ENCODE results near the gene FOSL2. TPM values are rescaled to one million over a fixed set of nuclear protein-coding genes. Genes with fewer than 3 reads are reported as not detected.
A peak's percentile ranks its signal among the peaks of the same experiment; 100 is the strongest.
"Not testable (repeated sequence)": the region's sequence is repeated elsewhere in the genome, so short reads cannot be mapped to it uniquely, and the experiment has no call there.

Gene FOSL2
- total RNA-seq, 2 donors from 2014 or later = 176 to 248 TPM

DNA sequence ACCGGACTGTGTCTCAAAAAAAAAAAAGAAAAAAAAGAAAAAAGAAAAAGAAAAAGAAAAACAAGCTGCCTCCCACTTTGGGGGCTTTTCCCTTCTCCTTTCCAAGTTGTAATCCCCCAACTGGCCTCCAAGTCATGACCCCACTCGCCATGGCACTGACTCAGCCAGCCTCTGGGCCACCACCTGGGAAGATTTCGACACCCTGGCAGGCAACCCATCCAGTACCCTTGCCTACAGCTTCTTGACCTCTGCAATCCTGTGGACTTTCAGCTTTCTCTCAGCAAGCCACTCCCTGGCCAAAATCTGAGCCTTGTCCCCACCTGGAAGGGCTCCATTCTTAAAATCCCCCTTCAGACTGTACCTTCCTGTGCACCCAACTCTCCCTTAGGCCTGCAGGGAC, 22.3 kb upstream of the FOSL2 start:
- Mint-ChIP-seq H3K4me3 (no peak overlapping the region), H3K27ac (no peak overlapping the region), H3K9me3 (no peaks in the 10 kb centered on the region), H3K27me3 (ENCODE audit: low read depth) (no peaks in the 10 kb centered on the region), H3K36me3 (ENCODE audit: insufficient read depth in 2 of 2) (no peaks in the 10 kb centered on the region), H3K4me1 (ENCODE audit: low read depth) (peaks cover 23% of the 10 kb centered on the region)
- DNase-seq = no peak
- no peak for ATAC-seq (replicated peaks in 1 of 2)

DNA sequence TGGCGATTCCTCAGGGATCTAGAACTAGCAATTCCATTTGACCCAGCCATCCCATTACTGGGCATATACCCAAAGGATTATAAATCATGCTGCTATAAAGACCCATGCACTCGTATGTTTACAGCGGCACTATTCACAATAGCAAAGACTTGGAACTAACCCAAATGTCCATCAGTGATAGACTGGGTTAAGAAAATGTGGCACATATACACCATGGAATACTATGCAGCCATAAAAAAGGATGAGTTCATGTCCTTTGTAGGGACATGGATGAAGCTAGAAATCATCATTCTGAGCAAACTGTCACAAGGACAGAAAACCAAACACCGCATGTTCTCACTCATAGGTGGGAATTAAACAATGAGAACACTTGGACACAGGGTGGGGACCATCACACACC, 20.9 kb upstream of the FOSL2 start:
- not testable (repeated sequence) for H3K27me3 Mint-ChIP-seq (ENCODE audit: low read depth); DNase-seq; H3K4me3 Mint-ChIP-seq; ATAC-seq (replicated peaks in 1 of 2); H3K36me3 Mint-ChIP-seq (ENCODE audit: insufficient read depth in 2 of 2); H3K9me3 Mint-ChIP-seq; H3K27ac Mint-ChIP-seq; H3K4me1 Mint-ChIP-seq (ENCODE audit: low read depth)

DNA sequence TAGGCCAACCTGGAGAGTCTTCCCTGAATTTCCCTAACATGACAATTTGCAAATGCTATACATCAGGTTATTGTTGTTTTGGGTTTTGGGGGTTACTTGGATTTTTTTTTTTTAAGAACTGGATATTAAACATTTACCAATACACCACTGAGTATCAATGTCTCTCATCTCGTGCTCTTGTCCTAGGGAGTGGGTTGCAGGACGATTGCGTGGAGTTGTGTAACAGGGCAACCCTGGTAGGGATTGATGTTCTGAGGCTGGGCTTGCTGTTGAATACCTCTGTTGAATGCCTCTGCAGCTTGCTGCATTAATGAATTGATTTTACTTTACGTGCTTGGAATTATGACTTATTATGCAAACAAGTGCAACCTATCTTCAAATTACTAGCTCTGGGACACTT, 18.8 kb upstream of the FOSL2 start:
- Mint-ChIP-seq H3K36me3 (ENCODE audit: insufficient read depth in 2 of 2) (no peaks in the 10 kb centered on the region), H3K27ac (no peak overlapping the region), H3K9me3 (no peaks in the 10 kb centered on the region), H3K4me3 (no peak overlapping the region), H3K4me1 (ENCODE audit: low read depth) (peaks cover 2% of the 10 kb centered on the region), H3K27me3 (ENCODE audit: low read depth) (no peaks in the 10 kb centered on the region)
- no peak for ATAC-seq (replicated peaks in 1 of 2)
- no peak for DNase-seq

DNA sequence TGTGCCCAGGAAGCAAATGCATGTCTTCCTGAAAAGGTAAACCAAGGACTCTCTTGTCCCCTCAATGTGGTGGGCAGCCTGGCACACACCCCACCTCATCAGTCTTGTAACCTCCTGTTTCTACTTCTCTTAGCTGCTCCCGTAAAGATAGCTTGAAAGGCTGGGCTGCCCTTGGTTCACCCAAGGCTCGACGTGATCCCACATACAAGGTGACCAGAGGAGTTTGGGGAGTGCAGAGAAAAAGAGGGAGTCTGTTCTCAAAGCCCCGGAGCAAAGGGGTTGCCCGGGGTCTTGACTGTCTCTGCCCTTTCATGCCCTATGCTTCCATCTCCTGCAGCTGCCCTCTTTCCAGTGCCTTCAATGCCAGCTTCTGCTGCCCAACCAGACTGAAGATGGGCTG, 18.3 kb upstream of the FOSL2 start:
- Mint-ChIP-seq H3K9me3 (no peaks in the 10 kb centered on the region), H3K4me1 (ENCODE audit: low read depth) (peaks cover 7% of the 10 kb centered on the region), H3K27me3 (ENCODE audit: low read depth) (no peaks in the 10 kb centered on the region), H3K4me3 (no peak overlapping the region), H3K27ac (no peak overlapping the region), H3K36me3 (ENCODE audit: insufficient read depth in 2 of 2) (no peaks in the 10 kb centered on the region)
- ATAC-seq (replicated peaks in 1 of 2) = no peak
- DNase-seq = no peak

DNA sequence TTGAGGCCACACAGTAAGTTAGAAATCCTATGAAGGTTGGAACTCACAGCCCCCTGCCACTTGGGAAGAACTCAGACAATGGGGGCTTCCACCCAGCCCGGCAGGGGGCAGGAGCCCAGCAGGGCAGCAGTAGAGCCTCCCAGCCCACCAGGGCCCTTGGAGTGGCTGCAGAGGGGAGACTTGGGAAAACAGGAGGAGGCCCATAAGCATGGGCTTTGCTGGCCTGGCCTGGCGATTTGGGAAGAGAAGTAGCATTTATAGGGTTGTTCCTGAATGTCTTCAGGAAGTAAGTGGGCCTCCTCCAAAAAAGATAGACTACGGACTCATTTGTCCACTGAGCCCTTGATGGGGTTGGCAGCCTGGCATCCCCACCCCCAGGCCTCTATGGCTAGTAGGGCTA, 17.4 kb upstream of the FOSL2 start:
- Mint-ChIP-seq H3K4me3 (no peak overlapping the region), H3K27ac (no peak overlapping the region), H3K9me3 (no peaks in the 10 kb centered on the region), H3K36me3 (ENCODE audit: insufficient read depth in 2 of 2) (no peaks in the 10 kb centered on the region), H3K27me3 (ENCODE audit: low read depth) (no peaks in the 10 kb centered on the region), H3K4me1 (ENCODE audit: low read depth) (peaks cover 16% of the 10 kb centered on the region)
- no peak for DNase-seq
- ATAC-seq (replicated peaks in 1 of 2) = no peak

DNA sequence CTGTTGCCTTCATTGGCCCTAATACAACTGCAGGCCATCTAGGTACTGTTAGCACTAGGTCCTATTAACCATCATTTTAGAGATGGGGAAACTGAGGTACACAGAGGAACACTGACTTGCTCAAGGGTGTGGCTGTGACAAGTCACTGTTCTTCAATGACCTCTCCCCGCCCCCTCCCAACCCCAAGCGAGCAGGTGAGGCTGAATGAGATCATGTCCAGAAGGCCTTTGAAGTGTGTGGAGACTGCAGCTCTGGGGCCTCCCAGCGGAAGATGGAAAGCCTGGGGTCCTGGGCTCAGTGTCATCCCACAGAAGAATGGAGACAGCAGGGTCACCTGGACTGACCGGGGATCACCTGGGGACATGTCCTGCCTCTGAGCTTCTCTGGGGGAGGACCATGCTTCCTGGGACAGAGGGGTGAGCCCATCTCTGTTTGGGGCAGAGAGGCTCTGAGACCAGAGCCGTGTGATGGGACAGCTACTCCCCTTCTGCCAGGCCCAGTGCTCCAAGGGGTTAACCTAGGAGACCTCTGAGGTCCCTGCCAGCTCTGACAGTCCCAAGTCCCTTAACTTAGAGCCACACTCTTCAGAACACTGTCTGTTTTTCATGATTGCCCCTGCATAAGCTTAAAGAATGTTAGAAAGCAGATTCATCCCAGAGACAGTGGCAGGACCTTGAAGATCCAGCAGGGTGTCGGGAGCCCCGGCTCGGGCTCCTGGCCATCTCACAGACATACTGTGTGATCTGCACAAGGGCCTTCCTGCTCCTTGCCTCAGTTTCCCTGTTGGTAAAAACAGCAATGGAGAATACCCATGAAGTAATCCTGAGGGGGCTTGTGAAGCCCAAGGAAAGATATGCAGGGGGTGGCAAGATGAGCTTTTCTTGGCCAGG, 16.7 kb upstream of the FOSL2 start:
- Mint-ChIP-seq H3K4me1 (ENCODE audit: low read depth) (peaks cover 16% of the 10 kb centered on the region), H3K27ac (no peak overlapping the region), H3K36me3 (ENCODE audit: insufficient read depth in 2 of 2) (no peaks in the 10 kb centered on the region), H3K9me3 (no peaks in the 10 kb centered on the region), H3K27me3 (ENCODE audit: low read depth) (no peaks in the 10 kb centered on the region), H3K4me3 (no peak overlapping the region)
- ATAC-seq (replicated peaks in 1 of 2) = no peak
- DNase-seq = no peak

DNA sequence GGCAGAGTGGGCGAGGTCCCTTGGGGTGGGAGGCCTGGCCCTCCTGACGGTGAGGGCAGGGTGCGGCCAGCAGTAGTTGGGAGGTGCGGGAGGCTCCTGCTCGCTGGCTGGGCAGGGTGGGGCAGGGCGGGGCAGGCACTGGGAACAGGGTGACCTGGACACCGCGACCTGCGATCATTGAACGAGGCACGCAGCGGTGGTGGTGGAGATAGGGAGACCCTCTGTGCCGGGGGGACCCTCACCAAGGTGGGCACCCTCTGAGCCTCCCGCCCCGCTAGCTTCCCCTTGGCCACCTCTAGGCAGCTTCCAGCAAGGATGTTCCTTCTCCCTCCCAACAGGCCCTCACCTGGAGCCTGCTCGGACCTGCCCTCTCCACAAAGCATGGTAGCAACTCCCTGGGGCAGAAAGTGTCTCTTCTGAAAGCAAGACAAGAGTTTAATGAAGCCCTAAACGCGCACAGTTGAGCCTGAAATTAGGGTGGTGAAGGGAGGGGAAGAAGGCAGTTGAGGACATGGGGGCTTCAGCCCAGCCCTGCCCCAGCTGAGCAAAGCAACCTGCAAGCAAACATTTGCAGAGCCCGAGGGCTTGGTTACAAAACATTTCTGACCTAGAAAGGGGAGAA, 15.4 kb upstream of the FOSL2 start:
- no peak for ATAC-seq (replicated peaks in 1 of 2)
- Mint-ChIP-seq H3K4me1 (ENCODE audit: low read depth) (peaks cover 22% of the 10 kb centered on the region), H3K4me3 (no peak overlapping the region), H3K27ac (no peak overlapping the region), H3K36me3 (ENCODE audit: insufficient read depth in 2 of 2) (no peaks in the 10 kb centered on the region), H3K27me3 (ENCODE audit: low read depth) (no peaks in the 10 kb centered on the region), H3K9me3 (no peaks in the 10 kb centered on the region)
- no peak for DNase-seq

DNA sequence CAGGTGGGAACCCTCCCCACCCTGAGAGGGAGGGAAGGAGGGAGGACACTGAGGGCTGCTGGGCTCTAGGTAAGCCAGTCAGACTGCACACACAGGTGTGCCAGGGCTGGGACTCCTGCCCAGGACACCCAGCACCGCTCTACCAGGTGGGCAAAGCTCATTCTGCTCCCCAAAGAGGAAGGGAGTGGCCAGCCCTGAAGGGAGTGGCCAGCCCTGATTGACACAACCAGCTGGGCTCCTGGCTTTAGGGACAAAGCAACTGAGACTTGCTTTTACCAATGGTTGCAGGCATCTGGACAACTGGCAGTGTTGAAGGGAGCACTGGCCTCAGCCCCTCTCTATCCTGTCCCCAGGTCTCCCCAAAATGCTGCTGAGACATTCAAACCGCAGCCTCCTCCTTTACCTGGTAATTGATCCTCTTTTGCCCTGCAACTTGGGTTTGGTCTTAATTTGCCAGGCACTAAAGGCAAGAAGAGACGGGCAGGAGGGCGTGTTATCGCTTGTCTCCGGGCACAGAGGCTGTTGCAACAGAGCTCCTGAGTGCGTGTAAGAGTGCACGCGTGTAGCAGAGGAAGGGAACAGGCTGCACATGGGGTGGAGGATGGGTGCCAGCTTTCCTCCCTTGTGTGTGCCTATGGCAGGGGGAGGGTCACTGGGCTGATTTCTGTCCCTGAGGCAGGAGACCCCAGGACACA, 14.5 kb upstream of the FOSL2 start:
- H3K27ac Mint-ChIP-seq = no peak overlapping the region
- no peak for ATAC-seq (replicated peaks in 1 of 2)

DNA sequence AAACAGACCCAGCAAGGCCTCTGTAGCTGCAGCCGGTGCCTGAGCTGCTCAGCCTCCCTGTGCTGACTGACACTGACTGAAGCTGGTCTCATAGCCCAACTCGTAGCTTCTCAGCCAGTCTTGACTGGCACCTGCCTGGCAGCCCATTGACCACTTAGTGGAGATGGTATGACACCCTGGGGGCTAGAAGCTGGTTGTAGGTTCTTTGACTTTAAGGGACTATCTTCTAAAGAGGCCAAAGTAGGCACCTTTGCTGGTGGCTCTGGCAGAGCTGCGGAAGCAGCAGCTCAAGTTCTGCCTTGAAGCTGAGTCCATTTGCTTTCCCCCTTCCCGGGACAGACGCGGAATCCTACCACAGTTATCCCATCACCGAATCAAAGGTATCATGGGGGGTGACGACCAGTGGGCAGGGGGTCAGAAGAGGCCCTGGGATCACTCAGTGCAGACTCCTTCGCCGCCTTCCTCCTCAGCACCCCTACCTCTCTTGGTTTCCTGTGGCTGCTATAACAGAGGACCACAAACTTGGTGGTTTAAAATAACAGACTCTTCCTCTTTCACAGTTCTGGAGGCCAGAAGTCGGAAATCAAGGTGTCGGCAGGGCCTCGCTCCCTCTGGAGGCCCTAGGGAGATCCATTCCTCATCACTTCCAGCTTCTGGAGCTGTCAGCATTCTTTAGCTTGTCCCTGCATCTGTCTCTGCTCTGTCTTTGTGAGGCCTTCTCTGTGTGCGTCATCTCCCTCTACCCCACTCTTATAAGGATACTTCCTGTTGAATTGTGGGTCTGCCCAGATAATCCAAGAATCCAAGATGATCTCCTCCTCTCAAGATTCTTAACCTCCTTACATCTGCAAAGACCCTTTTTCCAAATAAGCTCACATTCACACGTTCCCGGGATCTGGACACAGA, 13.7 kb upstream of the FOSL2 start:
- Mint-ChIP-seq H3K4me3 (peak overlapping the region; percentile 37 to 59), H3K9me3 (no peaks in the 10 kb centered on the region), H3K27me3 (ENCODE audit: low read depth) (no peaks in the 10 kb centered on the region), H3K4me1 (ENCODE audit: low read depth) (peaks cover 33% of the 10 kb centered on the region), H3K27ac (peak overlapping the region; percentile 39), H3K36me3 (ENCODE audit: insufficient read depth in 2 of 2) (no peaks in the 10 kb centered on the region)
- ATAC-seq (replicated peaks in 1 of 2) (peak in 1 of 2 donors; percentile 39), DNase-seq (no peak)

More for the DNA sequence above, 14.5 kb upstream of the FOSL2 start:
- no peak for DNase-seq
- H3K4me1 Mint-ChIP-seq (ENCODE audit: low read depth) = peaks cover 30% of the 10 kb centered on the region
- no peaks in the 10 kb centered on the region for H3K27me3 Mint-ChIP-seq (ENCODE audit: low read depth)
- no peak overlapping the region for H3K4me3 Mint-ChIP-seq
- no peaks in the 10 kb centered on the region for H3K36me3 Mint-ChIP-seq (ENCODE audit: insufficient read depth in 2 of 2)
- H3K9me3 Mint-ChIP-seq = no peaks in the 10 kb centered on the region

DNA sequence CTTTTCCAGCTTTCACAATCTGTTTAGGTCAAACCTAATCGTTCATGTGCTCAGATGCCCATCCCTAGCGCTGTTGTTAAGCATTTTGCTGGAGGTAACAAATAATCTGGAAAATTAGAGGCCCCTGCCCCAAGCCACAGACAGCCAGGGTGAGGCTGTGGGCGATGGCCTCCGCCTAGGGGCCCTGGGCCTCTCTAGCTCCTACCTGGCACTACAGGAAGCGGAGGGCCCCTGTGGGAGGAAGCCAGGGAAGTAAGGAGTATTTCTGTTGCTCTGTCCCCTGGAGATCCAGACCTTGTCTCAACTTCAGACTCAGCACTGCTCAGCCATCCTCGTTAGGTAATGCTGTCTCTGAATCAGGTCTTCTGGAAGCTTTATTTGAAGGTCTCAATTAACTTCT, 12.4 kb upstream of the FOSL2 start:
- Mint-ChIP-seq H3K4me1 (ENCODE audit: low read depth) (peaks cover 33% of the 10 kb centered on the region), H3K9me3 (no peaks in the 10 kb centered on the region), H3K27me3 (ENCODE audit: low read depth) (no peaks in the 10 kb centered on the region), H3K4me3 (no peak overlapping the region), H3K36me3 (ENCODE audit: insufficient read depth in 2 of 2) (no peaks in the 10 kb centered on the region), H3K27ac (no peak overlapping the region)
- DNase-seq (no peak), ATAC-seq (replicated peaks in 1 of 2) (no peak)

DNA sequence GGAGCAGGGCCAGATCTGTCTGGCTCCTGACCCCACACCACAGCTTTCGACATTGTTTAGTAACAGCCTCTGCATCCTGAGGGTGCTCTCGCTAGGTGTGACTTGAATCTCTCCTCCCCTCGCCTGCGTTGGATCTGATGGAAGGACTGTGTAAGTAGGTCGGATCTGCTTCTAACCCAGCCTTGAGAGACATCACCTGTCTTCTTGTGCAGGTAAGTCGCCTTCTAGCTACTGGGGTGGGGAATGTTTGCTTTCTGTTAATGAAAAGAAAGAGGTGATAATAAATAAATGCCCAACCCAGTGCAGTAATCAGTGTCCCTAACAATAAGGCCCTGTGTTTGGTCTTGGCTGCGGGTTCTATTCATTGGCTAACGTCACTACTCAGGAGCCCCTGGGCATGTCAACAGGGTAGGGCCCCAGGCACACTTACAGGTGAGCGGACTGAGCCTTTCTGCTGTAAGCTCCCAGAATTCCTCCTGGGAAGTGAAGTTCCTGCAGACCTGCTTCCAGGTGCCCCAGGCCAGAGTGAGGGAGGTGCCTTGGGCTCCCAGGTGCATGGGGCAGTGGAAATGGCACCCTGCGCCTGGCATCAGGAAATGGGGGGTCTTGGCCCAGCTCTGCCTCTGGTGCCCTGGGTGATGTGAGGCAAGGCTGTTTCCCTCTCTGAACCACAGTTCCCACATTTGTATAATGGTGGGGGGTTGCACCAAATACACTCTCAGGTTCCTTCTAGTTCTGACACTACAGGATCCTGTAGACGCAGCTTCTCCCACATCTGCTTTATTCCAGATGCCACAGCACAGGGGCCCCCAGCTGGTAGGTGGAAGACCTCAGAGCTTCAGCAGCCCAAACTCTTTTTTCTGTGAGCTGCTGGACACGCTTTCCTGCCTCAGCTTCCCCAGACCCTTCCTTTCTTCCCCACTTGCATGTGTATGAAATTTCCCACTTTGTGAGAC, 11.2 kb upstream of the FOSL2 start:
- Mint-ChIP-seq H3K4me3 (no peak overlapping the region), H3K36me3 (ENCODE audit: insufficient read depth in 2 of 2) (no peaks in the 10 kb centered on the region), H3K27me3 (ENCODE audit: low read depth) (no peaks in the 10 kb centered on the region), H3K27ac (no peak overlapping the region), H3K9me3 (no peaks in the 10 kb centered on the region), H3K4me1 (ENCODE audit: low read depth) (peaks cover 34% of the 10 kb centered on the region)
- DNase-seq = no peak
- ATAC-seq (replicated peaks in 1 of 2) = peak in 1 of 2 donors; percentile 16

DNA sequence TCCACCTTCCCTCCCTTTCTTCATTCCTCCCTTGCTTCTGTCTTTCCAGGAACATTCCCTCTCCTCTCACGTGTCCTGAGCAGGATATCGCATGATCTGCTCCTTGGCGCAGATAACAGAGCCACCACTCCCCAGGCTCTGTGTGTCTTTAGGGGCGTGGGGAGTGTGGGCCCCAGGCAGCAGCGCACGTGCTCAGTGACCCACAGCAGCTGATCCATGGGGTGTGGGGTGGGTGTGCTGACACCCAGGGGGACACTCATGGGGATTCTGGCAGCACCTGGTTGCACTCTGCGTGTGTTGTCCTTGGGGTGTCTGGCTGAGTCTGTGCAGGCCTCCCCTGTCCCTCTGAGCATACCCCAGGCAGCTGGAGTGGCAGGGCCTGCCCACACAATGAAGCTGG, 9.9 kb upstream of the FOSL2 start:
- Mint-ChIP-seq H3K4me3 (no peak overlapping the region), H3K27ac (no peak overlapping the region), H3K36me3 (ENCODE audit: insufficient read depth in 2 of 2) (peaks cover 0 to 2% of the 10 kb centered on the region in 2 donors), H3K27me3 (ENCODE audit: low read depth) (no peaks in the 10 kb centered on the region), H3K9me3 (no peaks in the 10 kb centered on the region), H3K4me1 (ENCODE audit: low read depth) (peaks cover 45% of the 10 kb centered on the region)
- no peak for DNase-seq
- no peak for ATAC-seq (replicated peaks in 1 of 2)
